HepG2 (cell line): ENCODE results near the gene NATD1. TPM values are rescaled to one million over a fixed set of nuclear protein-coding genes. Genes with fewer than 3 reads are reported as not detected.

Experiments
- ATAC-seq: fragments of 200-7000 bp; cut with Tn5 transposase; 3 replicates; pipeline ENCODE4 v1.9.1; 2020; ENCODE audit warnings: mild to moderate bottlenecking, moderate library complexity
- BruUV-seq: library from RNA; stranded (reverse); fragments of 400-500 nt; replicated peaks from 2 replicates; lab custom pipeline; 2021; lab: Mats Ljungman, UMichigan
- CTCF ChIA-PET: fragments of 300-600 bp; formaldehyde crosslinking; extraction: SDS; loops from one replicate; lab custom pipeline; 2021; ENCODE audit warnings: low total read pairs, inconsistent platforms, low intra/inter-chr PET ratio; lab: Yijun Ruan, JAX
- POLR2A ChIA-PET: fragments of 350-600 bp; sonication (Branson Sonifier 250); formaldehyde crosslinking; loops from one replicate; lab custom pipeline; 2020; ENCODE audit warnings: antibody characterized with exemption, inconsistent platforms; lab: Yijun Ruan, JAX
- DNase-seq: peaks from one replicate; pipeline ENCODE4 v3.0.0-alpha.2; 2015; ENCODE audit warnings: low spot score
- FAIRE-seq: peaks from 3 replicates; lab custom pipeline; 2011; peaks lifted over from hg19 to GRCh38; lab: Jason Lieb, UNC
- H2AFZ ChIP-seq: one replicate; pipeline ENCODE4 v1.6.1; 2011; ENCODE audit warnings: low read length, inconsistent platforms
- H3K27ac ChIP-seq: fragments of 300-600 bp; 3 replicates; pipeline ENCODE4 v1.8.0; 2011; ENCODE audit warnings: mixed run types, mild to moderate bottlenecking, mixed read lengths, low read length, inconsistent platforms; ENCODE audit not compliant: insufficient read depth; ENCODE audit errors: extremely low read length
- H3K27me3 ChIP-seq, 2 experiments: fragments of 200-600 bp in 1 of 2; 2 replicates in 1 of 2; 3 replicates in 1 of 2; pipeline versions ENCODE4 v1.6.0 to v1.8.0; 2011; ENCODE audit warnings: low read length in 2 of 2, mild to moderate bottlenecking in 2 of 2, moderate library complexity in 2 of 2, inconsistent platforms in 1 of 2; ENCODE audit not compliant: insufficient read depth in 2 of 2, control insufficient read depth in 1 of 2
- H3K36me3 ChIP-seq, 2 experiments: fragments of 200-600 bp in 1 of 2; replicated peaks in 1 of 2; 2 replicates in 1 of 2; 3 replicates in 1 of 2; pipeline versions ENCODE4 v1.5.1 to v1.8.0; 2011; ENCODE audit warnings: low read length in 2 of 2, inconsistent platforms in 1 of 2; ENCODE audit not compliant: insufficient read depth in 2 of 2, control insufficient read depth in 1 of 2
- H3K4me1 ChIP-seq: 2 replicates; pipeline ENCODE4 v1.5.1; 2012; ENCODE audit warnings: low read length, inconsistent platforms; ENCODE audit not compliant: insufficient read depth
- H3K4me2 ChIP-seq: 2 replicates; pipeline ENCODE4 v1.6.0; 2011; ENCODE audit warnings: low read depth, low read length, inconsistent platforms
- H3K4me3 ChIP-seq, 3 experiments: fragments of 200-600 bp in 1 of 3; sonication (generic), shearing (Covaris generic) in 1 of 3; replicated peaks in 1 of 3; 2 replicates each; pipeline ENCODE4 v1.5.1; 2011 to 2016; ENCODE audit warnings: low read length in 3 of 3, inconsistent platforms in 2 of 3, low read depth in 2 of 3, mild to moderate bottlenecking in 2 of 3, control low read depth in 1 of 3, mixed read lengths in 1 of 3; ENCODE audit not compliant: insufficient read depth in 1 of 3
- H3K79me2 ChIP-seq: one replicate; pipeline ENCODE4 v1.6.1; 2011; ENCODE audit warnings: low read length, inconsistent platforms; ENCODE audit not compliant: insufficient read depth
- H3K9ac ChIP-seq: 2 replicates; pipeline ENCODE4 v1.6.0; 2011; ENCODE audit warnings: mild to moderate bottlenecking, low read depth, low read length, inconsistent platforms; ENCODE audit not compliant: insufficient read depth
- H3K9me3 ChIP-seq: 2 replicates; pipeline ENCODE4 v1.5.1; 2012; ENCODE audit warnings: mild to moderate bottlenecking, low read length
- H4K20me1 ChIP-seq: 2 replicates; pipeline ENCODE4 v1.6.0; 2011; ENCODE audit warnings: inconsistent platforms, mild to moderate bottlenecking, low read length, moderate library complexity; ENCODE audit not compliant: insufficient read depth
- DNMT3B ChIP-seq: conservative IDR thresholded peaks from 2 replicates; pipeline ENCODE4 v1.6.1; 2016; ENCODE audit warnings: missing biosample characterization, control low read depth
- DPF2 ChIP-seq: sonication (generic); formaldehyde crosslinking; IDR thresholded peaks from 2 replicates; pipeline ENCODE4 v1.4.0; 2020; ENCODE audit warnings: mild to moderate bottlenecking, low read depth, missing genetic modification reagents, borderline replicate concordance
- KMT2B ChIP-seq: IDR thresholded peaks from 2 replicates; pipeline ENCODE4 v1.6.1; 2016; ENCODE audit warnings: missing genetic modification reagents, missing compliant biosample characterization
- MAF1 ChIP-seq: sonication (generic); formaldehyde crosslinking; IDR thresholded peaks from 2 replicates; pipeline ENCODE4 v1.5.0; 2020; ENCODE audit warnings: missing genetic modification reagents, borderline replicate concordance
- NFYC ChIP-seq: IDR thresholded peaks from 2 replicates; pipeline ENCODE4 v1.6.1; 2016; ENCODE audit warnings: missing genetic modification reagents, missing compliant biosample characterization
- NR1H2 ChIP-seq: sonication (generic); formaldehyde crosslinking; IDR thresholded peaks from 2 replicates; pipeline ENCODE4 v1.8.1; 2022; ENCODE audit warnings: low read depth, missing genetic modification reagents, borderline replicate concordance
- PAXIP1 ChIP-seq: sonication (generic); formaldehyde crosslinking; conservative IDR thresholded peaks from 2 replicates; pipeline ENCODE4 v1.4.0; 2020; ENCODE audit warnings: mild to moderate bottlenecking, missing genetic modification reagents, moderate library complexity
- PPARG ChIP-seq: conservative IDR thresholded peaks from 2 replicates; pipeline ENCODE4 v1.6.1; 2016; ENCODE audit warnings: missing biosample characterization, missing genetic modification reagents
- RFX1 ChIP-seq: fragments of 450-650 bp; IDR thresholded peaks from 2 replicates; pipeline ENCODE4 v1.6.1; 2017
- ZC3H13 ChIP-seq: sonication (generic); formaldehyde crosslinking; IDR thresholded peaks from 2 replicates; pipeline ENCODE4 v1.8.1; 2023; ENCODE audit warnings: mild to moderate bottlenecking, missing genetic modification reagents, moderate library complexity
- ZNF207 ChIP-seq: fragments of 450-650 bp; IDR thresholded peaks from 2 replicates; pipeline ENCODE4 v1.6.1; 2016; ENCODE audit warnings: antibody characterized with exemption, borderline replicate concordance
- ZNF263 ChIP-seq: sonication (generic); formaldehyde crosslinking; IDR thresholded peaks from 2 replicates; pipeline ENCODE4 v1.4.0; 2020; ENCODE audit warnings: missing genetic modification reagents
- WGBS: methylation state at CpG from one replicate; pipeline ENCODE4 v1.1.6; 2017; ENCODE audit warnings: low lambda C conversion rate; 5-methylcytosine and 5-hydroxymethylcytosine counted together
- in situ Hi-C: cut with HindIII; loops from 2 replicates; pipeline ENCODE4 v1.10.0; 2017; ENCODE audit warnings: low pct_unique_long_range_greater_than_20kb; ENCODE audit not compliant: extremely low pct_ligation_motif_present
- intact Hi-C: fragments of 100-400 bp; cut with micrococcal nuclease; formaldehyde crosslinking; loops from one replicate; pipeline ENCODE4 v1.10.0; 2022; ENCODE audit not compliant: unreplicated experiment
- polyA plus RNA-seq, 8 experiments: library from polyadenylated mRNA; depleted of rRNA in 3 of 8; stranded (reverse) in 7 of 8; unstranded in 1 of 8; fragments of >200 nt; fragmentation: Illumina TruSeq in 4 of 8; extraction: Trizol in 4 of 8; gene quantifications; 2 replicates each; pipeline versions ENCODE4 v1.2.1 to v1.2.3, GENCODE V29; 2011 to 2016; ENCODE audit warnings: low read depth in 4 of 8, missing spikeins in 1 of 8, mixed read lengths in 1 of 8; ENCODE audit not compliant: insufficient read depth in 1 of 8
- total RNA-seq, 5 experiments: library from RNA; depleted of rRNA; stranded (reverse); fragments of >200 nt; fragmentation: Illumina TruSeq; extraction: Trizol; gene quantifications; 2 replicates each; pipeline ENCODE4 v1.2.3, GENCODE V29; 2016; ENCODE audit warnings: low read depth in 1 of 5

NATD1 gene
- total and polyA plus RNA-seq, 2 of the 13 experiments (the other 11 are each of a cell fraction or from before 2014, with no cell fraction given): 0.31 to 2.3 TPM

GRCh38 chr17:21201874-21202273 is 51.3 kb downstream of the NATD1 start:
- 91% methylated on average over 9 of the region's 11 CpGs for WGBS
- H3K9ac ChIP-seq: no peak overlapping the region
- POLR2A ChIA-PET: no interaction called here
- H3K36me3 ChIP-seq: peaks cover 9 to 31% of the 10 kb centered on the region in 2 experiments; a peak in 4 of 5 replicates
- no peak overlapping the region for H3K27ac ChIP-seq
- no TSS peak for BruUV-seq
- ATAC-seq: no peak
- H3K4me3 ChIP-seq: no peak overlapping the region
- no peak overlapping the region for H2AFZ ChIP-seq
- no peaks in the 10 kb centered on the region for H3K27me3 ChIP-seq
- in situ Hi-C loops (no loop called here), intact Hi-C loops (no loop called here)
- TF ChIP-seq ZNF263 (CRISPR knock-in tag) (peak; percentile 61; the same call in 1 of the 2 replicates), PAXIP1 (CRISPR knock-in tag) (no peak)
- H3K4me2 ChIP-seq: no peak overlapping the region
- H3K79me2 ChIP-seq: peaks cover 70% of the 10 kb centered on the region
- no peak for FAIRE-seq
- H4K20me1 ChIP-seq: peaks cover 38% of the 10 kb centered on the region
- no peak for DNase-seq
- CTCF ChIA-PET: no interaction called here
- no peaks in the 10 kb centered on the region for H3K4me1 ChIP-seq
- H3K9me3 ChIP-seq: no peaks in the 10 kb centered on the region

GRCh38 chr17:21201298-21201595 is 52.0 kb downstream of the NATD1 start:
- H3K4me1 ChIP-seq: no peaks in the 10 kb centered on the region
- H4K20me1 ChIP-seq: peaks cover 35% of the 10 kb centered on the region
- no TSS peak for BruUV-seq
- TF ChIP-seq NFYC (CRISPR knock-in tag) (no peak), PPARG (no peak), PAXIP1 (CRISPR knock-in tag) (no peak), RFX1 (no peak), DNMT3B (CRISPR knock-in tag) (no peak), ZC3H13 (CRISPR knock-in tag) (no peak), DPF2 (no peak), MAF1 (CRISPR knock-in tag) (no peak), NR1H2 (CRISPR knock-in tag) (no peak), ZNF207 (no peak), KMT2B (CRISPR knock-in tag) (no peak)
- TF ChIP-seq, all 625 proteins: peak for 0
- POLR2A ChIA-PET: no interaction called here
- Histone ChIP-seq H3K36me3 (peaks cover 9 to 33% of the 10 kb centered on the region in 2 experiments; a peak in 4 of 5 replicates), H3K4me2 (no peak overlapping the region), H3K27me3 (no peaks in the 10 kb centered on the region), H3K9ac (no peak overlapping the region), H3K79me2 (peaks cover 64% of the 10 kb centered on the region), H3K9me3 (no peaks in the 10 kb centered on the region), H3K27ac (no peak overlapping the region), H2AFZ (no peak overlapping the region), H3K4me3 (no peak overlapping the region)
- FAIRE-seq (no peak), ATAC-seq (no peak), DNase-seq (no peak)
- intact Hi-C loops: no loop called here
- 98% methylated on average over 5 of the region's 5 CpGs for WGBS
- CTCF ChIA-PET: no interaction called here
- in situ Hi-C loops: no loop called here
